DMS79 (cell line): ENCODE measurements around the gene LIMCH1.

Experiments
- DNase-seq: peaks from one replicate; lab custom pipeline; 2025; lab: John Stamatoyannopoulos, UW

Gene LIMCH1

GRCh38 chr4:41561244-41561643, 23.3 kb downstream of the LIMCH1 start:
- no peak for DNase-seq

GRCh38 chr4:41567186-41567585, 29.2 kb downstream of the LIMCH1 start:
- DNase-seq: no peak

- DNase-seq: no peak
Measured at GRCh38 chr4:41568363-41568762, 30.4 kb downstream of the LIMCH1 start.

GRCh38 chr4:41569961-41570360, 32.0 kb downstream of the LIMCH1 start:
- DNase-seq: no peak

- DNase-seq: no peak
Measured at GRCh38 chr4:41571422-41571821, 33.5 kb downstream of the LIMCH1 start.

GRCh38 chr4:41572516-41572915, 34.6 kb downstream of the LIMCH1 start:
- DNase-seq: no peak

- no peak for DNase-seq
Measured at GRCh38 chr4:41572956-41573355, 35.0 kb downstream of the LIMCH1 start.

- DNase-seq: no peak
Measured at GRCh38 chr4:41573502-41574001, 35.6 kb downstream of the LIMCH1 start.

- DNase-seq: no peak
Measured at GRCh38 chr4:41575207-41575606, 37.2 kb downstream of the LIMCH1 start.

- no peak for DNase-seq
Measured at GRCh38 chr4:41575665-41576064, 37.7 kb downstream of the LIMCH1 start.

- DNase-seq: no peak
Measured at GRCh38 chr4:41579043-41579442, 41.1 kb downstream of the LIMCH1 start.

- no peak for DNase-seq
Measured at GRCh38 chr4:41579526-41579925, 41.6 kb downstream of the LIMCH1 start.

GRCh38 chr4:41580007-41580406, 42.0 kb downstream of the LIMCH1 start:
- no peak for DNase-seq

GRCh38 chr4:41586675-41587225, 48.8 kb downstream of the LIMCH1 start:
- DNase-seq: no peak

GRCh38 chr4:41587286-41587685, 49.3 kb downstream of the LIMCH1 start:
- no peak for DNase-seq

- DNase-seq: peak; percentile 53
Measured at GRCh38 chr4:41590591-41590990, 52.6 kb downstream of the LIMCH1 start.

GRCh38 chr4:41594432-41594831, 56.5 kb downstream of the LIMCH1 start:
- no peak for DNase-seq

- DNase-seq: no peak
Measured at GRCh38 chr4:41597494-41597893, 59.5 kb downstream of the LIMCH1 start.

- no peak for DNase-seq
Measured at GRCh38 chr4:41598580-41598979, 60.6 kb downstream of the LIMCH1 start.

- no peak for DNase-seq
Measured at GRCh38 chr4:41599192-41599786, 61.3 kb downstream of the LIMCH1 start.

GRCh38 chr4:41600243-41600912, 62.4 kb downstream of the LIMCH1 start:
- DNase-seq: no peak

GRCh38 chr4:41601025-41601424, 63.1 kb downstream of the LIMCH1 start:
- no peak for DNase-seq

- DNase-seq: no peak
Measured at GRCh38 chr4:41602113-41602512, 64.2 kb downstream of the LIMCH1 start.
